ENCODE data around the gene UBC. TPM values are rescaled to one million over a fixed set of nuclear protein-coding genes. Genes with fewer than 3 reads are reported as not detected.
A peak's percentile ranks its signal among the peaks of the same experiment; 100 is the strongest.

The UBC gene
- polyA plus RNA-seq, 1 experiment, result 1,376 TPM

DNA sequence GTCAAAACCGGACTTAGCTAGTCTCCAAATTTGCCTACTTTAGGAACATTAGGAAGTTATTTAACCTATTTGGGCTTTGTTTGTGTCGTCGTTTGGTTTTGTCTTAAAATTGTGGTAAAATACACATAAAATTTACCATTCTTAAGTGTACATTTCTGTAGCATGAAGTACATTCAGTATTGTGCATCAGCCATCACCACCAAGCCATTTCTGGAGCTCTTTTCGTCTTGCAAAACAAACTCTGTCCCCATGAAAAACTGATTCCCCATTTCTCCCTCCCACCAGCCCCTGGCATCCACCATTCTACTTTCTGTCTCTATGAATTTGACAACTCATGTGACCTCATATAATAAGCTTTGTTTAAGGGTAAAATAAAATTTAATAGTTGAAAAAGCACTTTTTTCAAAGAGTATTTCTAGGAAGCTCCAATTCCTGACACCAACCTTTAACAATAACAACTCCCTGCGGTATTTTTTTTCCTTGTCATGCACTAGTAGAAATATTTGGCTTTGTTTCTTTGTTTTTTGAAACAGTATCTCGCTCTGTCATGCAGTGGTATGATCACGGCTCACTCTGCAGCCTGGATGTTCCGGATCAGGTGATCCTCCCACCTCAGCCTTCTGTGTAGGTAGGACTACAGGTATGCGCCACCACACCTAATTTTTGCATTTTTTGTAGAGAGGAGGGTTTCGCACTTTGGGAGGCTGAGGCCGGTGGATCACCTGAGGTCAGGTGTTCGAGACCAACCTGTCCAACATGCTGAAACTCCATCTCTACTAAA, 3.6 kb upstream of the UBC start:
- peaks cover 6% of the 10 kb centered on the region; the same call in 1 of the 2 replicates for H3K9me3 ChIP-seq (ENCODE audit: control insufficient read depth, insufficient read depth, low read length)
- peak overlapping the region; percentile 99 for H3K27ac ChIP-seq (ENCODE audit: low read depth, low read length)
- POLR2A ChIA-PET, result interaction anchor here (1.5 to 4.4 kb wide), 3 partner anchors 10 to 21 kb away, joined by 7 to 39 read pairs (median 13); no protein-coding TSS in a partner anchor
- no peak for DNase-seq (ENCODE audit: low read depth, low spot score)
- CTCF ChIA-PET, result interaction anchor here (0.6 to 5.9 kb wide), 5 partner anchors 11 to 809 kb away, joined by 3 to 45 read pairs (median 4); no protein-coding TSS in a partner anchor
- H3K27me3 ChIP-seq (ENCODE audit: control insufficient read depth, insufficient read depth, low read length), result no peaks in the 10 kb centered on the region
- TF ChIP-seq, protein P1, sequence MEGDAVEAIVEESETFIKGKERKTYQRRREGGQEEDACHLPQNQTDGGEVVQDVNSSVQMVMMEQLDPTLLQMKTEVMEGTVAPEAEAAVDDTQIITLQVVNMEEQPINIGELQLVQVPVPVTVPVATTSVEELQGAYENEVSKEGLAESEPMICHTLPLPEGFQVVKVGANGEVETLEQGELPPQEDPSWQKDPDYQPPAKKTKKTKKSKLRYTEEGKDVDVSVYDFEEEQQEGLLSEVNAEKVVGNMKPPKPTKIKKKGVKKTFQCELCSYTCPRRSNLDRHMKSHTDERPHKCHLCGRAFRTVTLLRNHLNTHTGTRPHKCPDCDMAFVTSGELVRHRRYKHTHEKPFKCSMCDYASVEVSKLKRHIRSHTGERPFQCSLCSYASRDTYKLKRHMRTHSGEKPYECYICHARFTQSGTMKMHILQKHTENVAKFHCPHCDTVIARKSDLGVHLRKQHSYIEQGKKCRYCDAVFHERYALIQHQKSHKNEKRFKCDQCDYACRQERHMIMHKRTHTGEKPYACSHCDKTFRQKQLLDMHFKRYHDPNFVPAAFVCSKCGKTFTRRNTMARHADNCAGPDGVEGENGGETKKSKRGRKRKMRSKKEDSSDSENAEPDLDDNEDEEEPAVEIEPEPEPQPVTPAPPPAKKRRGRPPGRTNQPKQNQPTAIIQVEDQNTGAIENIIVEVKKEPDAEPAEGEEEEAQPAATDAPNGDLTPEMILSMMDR (IDR thresholded peaks at IDR 0.05; ENCODE audit: low read depth, low read length), result no peak
- peak overlapping the region; percentile 46 for H3K4me3 ChIP-seq (ENCODE audit: low read depth, low read length)

DNA sequence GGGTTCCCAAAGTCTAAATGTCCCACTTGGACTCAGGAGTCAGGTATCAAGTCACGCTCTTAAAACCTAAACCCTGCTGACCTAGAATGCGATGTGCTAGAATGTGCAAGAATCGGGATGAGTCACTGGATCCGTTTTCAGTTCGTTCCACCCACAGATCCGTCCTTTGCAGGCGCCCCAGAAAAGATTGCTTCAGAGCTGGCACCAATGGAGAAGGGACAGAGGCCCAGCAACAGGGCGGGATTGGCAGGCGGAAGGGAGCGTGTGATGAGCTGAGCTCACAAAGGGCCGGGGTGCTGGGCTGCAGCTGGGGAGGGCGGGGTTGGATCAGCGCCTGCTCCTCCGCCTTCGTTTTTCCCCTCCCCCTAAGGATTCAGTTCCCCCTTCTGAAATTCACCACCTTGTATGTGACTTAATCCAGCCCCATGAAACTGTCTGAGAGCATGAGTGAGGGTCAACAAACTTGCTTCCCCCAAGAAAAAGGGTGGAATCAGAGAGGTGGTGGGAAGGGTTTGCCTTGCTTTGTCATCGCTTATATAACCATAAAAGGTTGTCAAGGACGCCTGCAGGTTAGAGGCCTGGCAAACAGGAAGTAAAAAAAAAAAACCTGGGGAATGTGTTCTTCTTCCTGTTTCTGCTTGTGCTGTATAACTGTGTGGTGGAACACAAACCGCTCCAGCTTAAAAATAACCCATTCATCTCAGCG, 2.8 kb upstream of the UBC start:
- POLR2A ChIA-PET, result interaction anchor here (0.9 to 4.4 kb wide), 4 partner anchors 10 to 53 kb away, joined by 3 to 39 read pairs (median 10); partner anchors contain the start of gene SCARB1
- Histone ChIP-seq H3K9me3 (ENCODE audit: control insufficient read depth, insufficient read depth, low read length) (peaks cover 6% of the 10 kb centered on the region; the same call in 1 of the 2 replicates), H3K27me3 (ENCODE audit: control insufficient read depth, insufficient read depth, low read length) (no peaks in the 10 kb centered on the region), H3K4me3 (ENCODE audit: low read depth, low read length) (peak overlapping the region; percentile 100), H3K27ac (ENCODE audit: low read depth, low read length) (peak overlapping the region; percentile 99)
- DNase-seq (ENCODE audit: low read depth, low spot score), result peak; percentile 99
- CTCF ChIA-PET, result interaction anchor here (0.7 to 5.9 kb wide), 4 partner anchors 11 to 809 kb away, joined by 3 to 45 read pairs (median 22); no protein-coding TSS in a partner anchor
- TF ChIP-seq, protein P1 (IDR thresholded peaks at IDR 0.05; ENCODE audit: low read depth, low read length), result no peak

DNA sequence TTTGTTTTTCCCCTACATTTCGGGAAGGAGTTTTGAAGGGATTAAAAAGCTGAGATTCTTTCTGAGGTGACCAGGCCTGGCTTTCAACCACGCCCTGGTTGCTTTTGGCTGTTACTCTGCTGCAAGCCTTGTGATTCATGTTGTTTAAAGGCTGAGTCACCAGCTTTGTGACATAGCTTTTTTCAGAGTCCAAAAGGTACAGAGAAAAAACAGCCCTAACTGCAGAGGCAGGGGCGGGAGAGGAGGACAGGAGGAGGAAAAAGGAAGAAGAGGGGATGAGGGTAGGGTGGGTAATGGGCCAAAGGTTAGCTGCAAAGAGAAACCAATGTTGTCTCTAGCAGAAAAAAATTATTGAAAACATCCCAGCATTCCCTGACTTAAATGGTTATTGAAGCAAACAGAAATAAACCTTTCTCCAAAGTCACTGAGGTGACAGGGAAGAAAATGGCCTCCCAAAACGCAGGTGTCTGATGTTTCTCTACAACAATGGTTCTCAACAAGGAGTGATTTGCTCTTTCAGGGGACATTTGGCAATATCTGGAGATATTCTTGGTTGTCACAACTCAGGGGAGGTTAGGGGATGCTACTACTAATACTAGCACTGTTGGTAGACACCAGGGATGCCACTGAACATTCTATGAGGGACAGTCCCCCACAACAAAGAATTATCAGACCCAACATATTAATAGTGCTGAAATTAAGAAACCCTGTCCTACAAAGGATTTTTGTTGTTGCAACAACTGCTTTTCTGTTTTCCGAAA, 2.1 kb upstream of the UBC start:
- Histone ChIP-seq H3K27ac (ENCODE audit: low read depth, low read length) (peak overlapping the region; percentile 99), H3K9me3 (ENCODE audit: control insufficient read depth, insufficient read depth, low read length) (peaks cover 6% of the 10 kb centered on the region; the same call in 1 of the 2 replicates), H3K27me3 (ENCODE audit: control insufficient read depth, insufficient read depth, low read length) (no peaks in the 10 kb centered on the region), H3K4me3 (ENCODE audit: low read depth, low read length) (peak overlapping the region; percentile 100)
- no peak for DNase-seq (ENCODE audit: low read depth, low spot score)
- POLR2A ChIA-PET, result interaction anchor here (0.6 to 4.4 kb wide), 5 partner anchors 9 to 53 kb away, joined by 3 to 39 read pairs (median 7); partner anchors contain the start of gene SCARB1
- TF ChIP-seq, protein P1 (IDR thresholded peaks at IDR 0.05; ENCODE audit: low read depth, low read length), result no peak
- CTCF ChIA-PET, result interaction anchor here (5.2 to 5.9 kb wide), 2 partner anchors 10 to 24 kb away, joined by 39 to 45 read pairs; no protein-coding TSS in a partner anchor

DNA sequence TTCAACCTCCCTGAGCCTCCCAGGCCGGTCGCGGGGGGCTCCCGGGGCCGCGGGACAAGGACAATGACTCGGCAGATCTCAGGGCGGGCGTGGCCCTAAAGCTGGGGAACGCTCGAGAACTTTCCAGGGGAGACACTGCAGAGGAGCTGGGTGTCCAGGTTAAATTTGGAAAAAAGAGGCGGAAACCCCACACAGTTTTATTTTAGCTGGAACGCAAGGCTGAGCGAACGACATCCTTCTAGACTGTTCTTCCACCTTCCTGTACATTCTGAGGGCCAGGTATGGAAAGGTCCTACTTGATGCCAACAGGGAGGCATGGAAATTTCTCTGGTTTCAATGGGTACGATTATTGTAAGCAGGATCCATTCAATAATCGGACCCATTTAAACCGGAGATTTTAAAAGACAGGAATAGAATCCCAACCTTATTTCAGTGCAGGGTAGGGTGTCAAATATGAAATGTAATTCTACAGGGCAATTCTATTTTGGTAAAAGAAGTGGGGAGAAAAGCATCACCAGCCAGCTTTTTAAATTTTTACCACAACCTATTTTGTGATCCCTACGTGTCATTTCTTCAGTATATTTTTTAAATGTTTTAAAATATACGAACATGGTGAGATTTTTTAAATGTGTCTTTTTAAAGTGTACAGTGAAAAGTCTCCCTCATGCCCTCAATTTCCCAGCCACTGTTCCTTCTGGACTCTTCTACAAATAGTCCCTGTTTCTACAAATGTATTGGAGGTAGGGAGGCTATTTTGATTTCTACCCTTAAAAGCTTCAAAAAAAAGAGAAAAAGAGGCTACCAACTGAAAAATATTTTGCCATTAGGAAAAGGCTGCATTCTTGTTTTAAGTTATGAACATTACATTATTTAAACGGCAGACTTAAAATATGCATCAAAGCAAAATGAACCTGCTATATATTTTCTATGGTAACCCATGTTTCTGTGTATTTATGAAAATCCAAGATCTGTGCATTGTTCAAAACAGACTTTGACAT, 1.1 kb upstream of the UBC start:
- H3K9me3 ChIP-seq (ENCODE audit: control insufficient read depth, insufficient read depth, low read length), result peaks cover 6% of the 10 kb centered on the region; the same call in 1 of the 2 replicates
- TF ChIP-seq, protein P1 (IDR thresholded peaks at IDR 0.05; ENCODE audit: low read depth, low read length), result no peak
- H3K27me3 ChIP-seq (ENCODE audit: control insufficient read depth, insufficient read depth, low read length), result no peaks in the 10 kb centered on the region
- ChIA-PET POLR2A (interaction anchor here (0.6 to 3.4 kb wide), 11 partner anchors 8 to 179 kb away, joined by 3 to 65 read pairs (median 13); partner anchors contain the start of gene DHX37), CTCF (interaction anchor here (5.2 to 5.9 kb wide), 2 partner anchors 9 to 25 kb away, joined by 39 to 45 read pairs; no protein-coding TSS in a partner anchor)
- H3K27ac ChIP-seq (ENCODE audit: low read depth, low read length), result peak overlapping the region; percentile 100
- DNase-seq (ENCODE audit: low read depth, low spot score), result no peak
- H3K4me3 ChIP-seq (ENCODE audit: low read depth, low read length), result peak overlapping the region; percentile 100

Data from AG04450 (cell line).